ENCODE results near the gene RNF121.

Gene RNF121

GRCh38 chr11:71979602-71980001 is 50.8 kb downstream of the RNF121 start:
- H3F3A ChIP-seq (ENCODE audit: control insufficient read depth, insufficient read depth) = 0 out of 2 replicates have a peak, but pooled peaks cover 2% of the 10 kb centered on the region
- peaks cover 9% of the 10 kb centered on the region for H3K36me3 ChIP-seq (ENCODE audit: control insufficient read depth, low read length)
- no peaks in the 10 kb centered on the region for H4K20me1 ChIP-seq (ENCODE audit: control insufficient read depth, insufficient read depth, low read depth, low read length)
- no peak for TF ChIP-seq EZH2phosphoT487 (IDR thresholded peaks at IDR 0.05; ENCODE audit: borderline replicate concordance, low read length)
- TF ChIP-seq, protein P1, sequence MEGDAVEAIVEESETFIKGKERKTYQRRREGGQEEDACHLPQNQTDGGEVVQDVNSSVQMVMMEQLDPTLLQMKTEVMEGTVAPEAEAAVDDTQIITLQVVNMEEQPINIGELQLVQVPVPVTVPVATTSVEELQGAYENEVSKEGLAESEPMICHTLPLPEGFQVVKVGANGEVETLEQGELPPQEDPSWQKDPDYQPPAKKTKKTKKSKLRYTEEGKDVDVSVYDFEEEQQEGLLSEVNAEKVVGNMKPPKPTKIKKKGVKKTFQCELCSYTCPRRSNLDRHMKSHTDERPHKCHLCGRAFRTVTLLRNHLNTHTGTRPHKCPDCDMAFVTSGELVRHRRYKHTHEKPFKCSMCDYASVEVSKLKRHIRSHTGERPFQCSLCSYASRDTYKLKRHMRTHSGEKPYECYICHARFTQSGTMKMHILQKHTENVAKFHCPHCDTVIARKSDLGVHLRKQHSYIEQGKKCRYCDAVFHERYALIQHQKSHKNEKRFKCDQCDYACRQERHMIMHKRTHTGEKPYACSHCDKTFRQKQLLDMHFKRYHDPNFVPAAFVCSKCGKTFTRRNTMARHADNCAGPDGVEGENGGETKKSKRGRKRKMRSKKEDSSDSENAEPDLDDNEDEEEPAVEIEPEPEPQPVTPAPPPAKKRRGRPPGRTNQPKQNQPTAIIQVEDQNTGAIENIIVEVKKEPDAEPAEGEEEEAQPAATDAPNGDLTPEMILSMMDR (IDR thresholded peaks at IDR 0.05; ENCODE audit: low read depth, low read length, poor library complexity, severe bottlenecking) = no peak
- H3K9me2 ChIP-seq (replicated peaks; ENCODE audit: control insufficient read depth, low read length) = no peaks in the 10 kb centered on the region
- no peaks in the 10 kb centered on the region for H3K9me3 ChIP-seq (ENCODE audit: control insufficient read depth, insufficient read depth, low read length)
- no peaks in the 10 kb centered on the region for H3K27me3 ChIP-seq (ENCODE audit: control insufficient read depth, low read length)
- no peaks in the 10 kb centered on the region for H3K79me2 ChIP-seq (ENCODE audit: control insufficient read depth, low read length)
- no peak overlapping the region for H3K4me3 ChIP-seq (ENCODE audit: low read length)
- H3K27ac ChIP-seq (ENCODE audit: low read depth, low read length) = no peak overlapping the region
- H3K4me2 ChIP-seq (ENCODE audit: low read length) = no peak overlapping the region
- H3K4me1 ChIP-seq (ENCODE audit: control insufficient read depth, low read length) = peaks cover 11% of the 10 kb centered on the region

DNA sequence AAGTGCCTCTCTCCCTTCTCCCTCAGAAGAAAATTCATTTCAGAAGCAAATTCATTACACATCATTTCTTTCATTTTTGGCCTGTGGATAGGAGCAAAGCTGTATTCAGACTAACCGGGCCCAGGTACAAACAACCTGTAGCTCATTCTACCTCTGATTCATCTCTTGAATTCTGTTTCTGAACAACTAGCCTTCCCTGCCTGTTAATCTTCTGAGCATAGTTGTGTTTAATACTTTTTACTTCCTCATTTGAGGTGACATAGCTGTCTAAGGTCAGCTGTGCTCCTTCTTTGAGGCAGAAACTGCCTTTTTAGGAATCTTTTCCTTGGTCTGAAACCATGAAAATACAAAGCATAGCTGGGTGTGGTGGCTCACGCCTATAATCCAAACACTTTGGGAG is 57.3 kb downstream of the RNF121 start:
- Histone ChIP-seq H3K27me3 (ENCODE audit: control insufficient read depth, low read length) (no peaks in the 10 kb centered on the region), H3K4me2 (ENCODE audit: low read length) (no peak overlapping the region), H3K4me3 (ENCODE audit: low read length) (no peak overlapping the region), H3F3A (ENCODE audit: control insufficient read depth, insufficient read depth) (no peaks in the 10 kb centered on the region), H3K79me2 (ENCODE audit: control insufficient read depth, low read length) (no peaks in the 10 kb centered on the region), H3K36me3 (ENCODE audit: control insufficient read depth, low read length) (peaks cover 13% of the 10 kb centered on the region; the same call in 1 of the 2 replicates), H4K20me1 (ENCODE audit: control insufficient read depth, insufficient read depth, low read depth, low read length) (no peaks in the 10 kb centered on the region), H3K27ac (ENCODE audit: low read depth, low read length) (no peak overlapping the region), H3K4me1 (ENCODE audit: control insufficient read depth, low read length) (peaks cover 8% of the 10 kb centered on the region), H3K9me3 (ENCODE audit: control insufficient read depth, insufficient read depth, low read length) (no peaks in the 10 kb centered on the region), H3K9me2 (replicated peaks; ENCODE audit: control insufficient read depth, low read length) (no peaks in the 10 kb centered on the region)
- TF ChIP-seq, protein P1 (IDR thresholded peaks at IDR 0.05; ENCODE audit: low read depth, low read length, poor library complexity, severe bottlenecking) = no peak
- no peak for TF ChIP-seq EZH2phosphoT487 (IDR thresholded peaks at IDR 0.05; ENCODE audit: borderline replicate concordance, low read length)

DNA sequence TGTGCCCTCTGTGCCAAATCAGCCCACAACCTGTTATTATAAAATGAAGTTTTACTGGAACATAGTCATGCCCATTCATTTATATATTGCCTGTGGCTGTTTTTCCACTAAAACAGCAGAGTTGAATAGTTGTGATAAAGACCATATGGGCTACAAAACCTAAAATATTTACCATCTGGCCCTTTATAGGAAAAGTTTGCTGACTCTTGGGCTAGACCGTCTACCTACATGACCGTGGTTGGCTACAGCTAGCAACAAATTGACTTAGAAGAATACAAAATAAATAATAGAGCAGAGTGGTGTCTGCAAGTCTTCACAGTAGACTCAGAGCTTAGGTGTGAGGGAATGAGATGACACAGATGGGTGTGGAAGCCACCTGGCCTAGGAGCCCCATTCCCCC is 58.7 kb downstream of the RNF121 start:
- TF ChIP-seq EZH2phosphoT487 (IDR thresholded peaks at IDR 0.05; ENCODE audit: borderline replicate concordance, low read length) = no peak
- TF ChIP-seq, protein P1 (IDR thresholded peaks at IDR 0.05; ENCODE audit: low read depth, low read length, poor library complexity, severe bottlenecking) = no peak
- no peak overlapping the region for H3K4me2 ChIP-seq (ENCODE audit: low read length)
- peaks cover 13% of the 10 kb centered on the region; the same call in 1 of the 2 replicates for H3K36me3 ChIP-seq (ENCODE audit: control insufficient read depth, low read length)
- H3K27me3 ChIP-seq (ENCODE audit: control insufficient read depth, low read length) = no peaks in the 10 kb centered on the region
- no peak overlapping the region for H3K4me3 ChIP-seq (ENCODE audit: low read length)
- H3K9me2 ChIP-seq (replicated peaks; ENCODE audit: control insufficient read depth, low read length) = no peaks in the 10 kb centered on the region
- H4K20me1 ChIP-seq (ENCODE audit: control insufficient read depth, insufficient read depth, low read depth, low read length) = no peaks in the 10 kb centered on the region
- peaks cover 21% of the 10 kb centered on the region for H3K4me1 ChIP-seq (ENCODE audit: control insufficient read depth, low read length)
- H3K79me2 ChIP-seq (ENCODE audit: control insufficient read depth, low read length) = no peaks in the 10 kb centered on the region
- H3K9me3 ChIP-seq (ENCODE audit: control insufficient read depth, insufficient read depth, low read length) = no peaks in the 10 kb centered on the region
- peaks cover 7% of the 10 kb centered on the region for H3F3A ChIP-seq (ENCODE audit: control insufficient read depth, insufficient read depth)
- H3K27ac ChIP-seq (ENCODE audit: low read depth, low read length) = no peak overlapping the region

Measured in DOHH2 (cell line).